HepG2 (cell line): Measurements from ENCODE around the gene CCDC191.

Experiments
- MYNN ChIP-seq: sonication (generic); formaldehyde crosslinking; IDR thresholded peaks from 2 replicates; pipeline ENCODE4 v1.4.0; 2020; ENCODE audit warnings: mild to moderate bottlenecking, low read depth, missing genetic modification reagents
- POLR2A ChIP-seq, 2 experiments: IDR thresholded peaks; 2 replicates each; pipeline ENCODE4 v1.6.1; 2011; ENCODE audit warnings: low read depth in 2 of 2, low read length in 2 of 2, mild to moderate bottlenecking in 1 of 2, moderate library complexity in 1 of 2; ENCODE audit not compliant: insufficient read depth in 1 of 2
- SAP130 ChIP-seq: IDR thresholded peaks from 2 replicates; pipeline ENCODE4 v1.6.1; 2016; ENCODE audit warnings: low read depth
- ZSCAN29 ChIP-seq: sonication (generic); formaldehyde crosslinking; conservative IDR thresholded peaks from 2 replicates; pipeline ENCODE4 v1.4.0; 2020; ENCODE audit warnings: mild to moderate bottlenecking, missing genetic modification reagents

DNA sequence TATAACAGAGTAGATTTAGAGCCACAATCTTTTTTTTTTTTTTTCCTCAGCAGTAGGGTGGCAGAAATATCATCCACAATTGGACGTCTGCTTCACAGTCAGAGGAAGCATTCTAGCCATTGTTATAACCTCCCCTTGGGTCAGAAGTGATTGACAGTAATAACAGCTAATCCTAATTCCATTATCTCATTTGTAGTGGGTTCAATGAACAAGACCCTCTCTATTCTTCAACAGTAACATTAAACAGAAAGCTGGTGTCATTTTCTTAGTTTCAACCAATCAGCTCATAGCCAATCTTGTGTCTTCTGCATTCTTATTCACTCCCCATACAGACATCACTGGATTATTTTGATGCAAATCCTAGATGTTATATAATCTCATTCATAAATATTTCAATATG is 44.8 kb upstream of the CCDC191 start:
- TF ChIP-seq MYNN (CRISPR knock-in tag): no peak
- TF ChIP-seq POLR2A (IDR thresholded peaks at IDR 0.05; ENCODE audit: insufficient read depth in 1 of 2, low read depth in 2 of 2, low read length in 2 of 2): no peak
- no peak for TF ChIP-seq SAP130 (CRISPR knock-in tag)
- TF ChIP-seq ZSCAN29: no peak
